ENCODE measurements around the gene EXOSC10.

DNA sequence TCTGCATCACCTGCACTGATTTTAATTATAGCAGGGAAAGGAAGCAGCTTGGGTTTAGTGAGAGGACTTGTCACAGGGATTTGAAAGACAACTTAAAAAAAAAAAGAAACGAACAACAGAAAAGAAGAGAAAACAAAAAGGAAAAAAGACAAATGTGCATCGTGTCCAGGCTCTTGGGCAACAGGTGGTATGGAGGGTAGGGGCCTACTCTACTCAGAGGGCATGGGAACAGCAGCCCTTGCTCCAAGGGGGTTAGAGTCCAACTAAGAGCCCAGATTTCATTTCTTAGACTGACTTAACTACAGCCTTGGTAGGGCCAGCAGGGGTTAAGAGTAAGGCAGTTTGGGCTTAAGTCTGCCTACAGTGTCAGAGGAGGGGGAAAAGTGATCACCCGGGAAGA is 15.3 kb upstream of the EXOSC10 start:
- TF ChIP-seq, protein P1, sequence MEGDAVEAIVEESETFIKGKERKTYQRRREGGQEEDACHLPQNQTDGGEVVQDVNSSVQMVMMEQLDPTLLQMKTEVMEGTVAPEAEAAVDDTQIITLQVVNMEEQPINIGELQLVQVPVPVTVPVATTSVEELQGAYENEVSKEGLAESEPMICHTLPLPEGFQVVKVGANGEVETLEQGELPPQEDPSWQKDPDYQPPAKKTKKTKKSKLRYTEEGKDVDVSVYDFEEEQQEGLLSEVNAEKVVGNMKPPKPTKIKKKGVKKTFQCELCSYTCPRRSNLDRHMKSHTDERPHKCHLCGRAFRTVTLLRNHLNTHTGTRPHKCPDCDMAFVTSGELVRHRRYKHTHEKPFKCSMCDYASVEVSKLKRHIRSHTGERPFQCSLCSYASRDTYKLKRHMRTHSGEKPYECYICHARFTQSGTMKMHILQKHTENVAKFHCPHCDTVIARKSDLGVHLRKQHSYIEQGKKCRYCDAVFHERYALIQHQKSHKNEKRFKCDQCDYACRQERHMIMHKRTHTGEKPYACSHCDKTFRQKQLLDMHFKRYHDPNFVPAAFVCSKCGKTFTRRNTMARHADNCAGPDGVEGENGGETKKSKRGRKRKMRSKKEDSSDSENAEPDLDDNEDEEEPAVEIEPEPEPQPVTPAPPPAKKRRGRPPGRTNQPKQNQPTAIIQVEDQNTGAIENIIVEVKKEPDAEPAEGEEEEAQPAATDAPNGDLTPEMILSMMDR (IDR thresholded peaks at IDR 0.05 in 8 of 11, conservative IDR thresholded peaks at IDR 0.05 in 3 of 11): no peak
- no peak for TF ChIP-seq POLR2AphosphoS5 (IDR thresholded peaks at IDR 0.05)

Data from spleen (tissue), 7 donors.